HG02840 (cell line): ENCODE results near the gene ZEB2.

Experiments
- ATAC-seq: cut with Tn5 transposase; IDR thresholded peaks from one replicate; pipeline ENCODE4 v1.9.1; 2021; ENCODE audit warnings: mild to moderate bottlenecking, moderate library complexity, moderate number of reproducible peaks; ENCODE audit not compliant: unreplicated experiment, low FRiP score

The ZEB2 gene

GRCh38 chr2:144519934-144520731 lies at the start of gene ZEB2:
Gene ZEB2, minus strand, starts transcription at chr2:144520119. Its CDS starts 2,769 bp downstream, at chr2:144517350.
- no peak for ATAC-seq

- no peak for ATAC-seq
These were observed 47.8 kb upstream of the ZEB2 start for GRCh38 chr2:144567745-144568144.

DNA sequence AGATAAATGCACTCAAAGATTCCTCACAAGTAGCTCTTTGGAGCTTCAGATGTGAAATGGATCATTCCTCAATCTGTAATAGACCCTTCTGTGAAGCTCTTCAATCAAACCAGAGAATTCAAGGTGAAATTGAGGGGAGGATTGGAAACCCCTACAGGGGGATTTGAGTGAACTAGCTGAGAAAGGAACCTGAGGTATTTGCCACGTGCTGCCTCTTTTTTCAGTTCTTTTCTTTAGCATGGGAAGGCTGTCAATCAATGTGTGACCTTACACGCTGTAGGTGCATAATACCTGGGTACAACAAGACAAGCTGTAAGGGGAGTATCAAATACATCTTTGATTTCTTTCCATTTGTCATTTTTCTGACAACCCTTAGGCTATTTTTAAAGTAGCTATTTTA lies 46.5 kb upstream of the ZEB2 start:
- ATAC-seq: no peak

DNA sequence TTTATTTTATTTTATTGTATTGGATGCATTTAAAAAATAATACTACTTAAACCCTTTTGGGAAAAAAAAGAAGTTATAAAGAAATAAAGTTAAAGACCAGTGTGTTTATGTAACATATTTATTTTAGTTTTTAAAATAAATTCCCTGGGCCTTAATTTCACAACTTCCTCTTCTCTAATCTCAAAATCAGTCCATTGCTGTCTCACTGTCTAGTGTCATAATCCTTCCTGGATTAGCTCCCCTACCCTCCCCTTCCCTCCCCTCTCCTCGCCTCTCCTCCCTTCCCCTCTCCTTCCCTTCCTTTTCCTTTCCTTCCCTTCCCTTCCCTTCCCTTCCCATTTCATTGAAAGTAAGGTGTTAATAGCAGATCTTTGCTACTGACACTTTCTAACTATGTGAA lies 40.3 kb upstream of the ZEB2 start:
- ATAC-seq: no peak

- no peak for ATAC-seq
These were observed 39.8 kb upstream of the ZEB2 start for GRCh38 chr2:144559681-144560080.

GRCh38 chr2:144559242-144559641 lies 39.3 kb upstream of the ZEB2 start:
- ATAC-seq: no peak

DNA sequence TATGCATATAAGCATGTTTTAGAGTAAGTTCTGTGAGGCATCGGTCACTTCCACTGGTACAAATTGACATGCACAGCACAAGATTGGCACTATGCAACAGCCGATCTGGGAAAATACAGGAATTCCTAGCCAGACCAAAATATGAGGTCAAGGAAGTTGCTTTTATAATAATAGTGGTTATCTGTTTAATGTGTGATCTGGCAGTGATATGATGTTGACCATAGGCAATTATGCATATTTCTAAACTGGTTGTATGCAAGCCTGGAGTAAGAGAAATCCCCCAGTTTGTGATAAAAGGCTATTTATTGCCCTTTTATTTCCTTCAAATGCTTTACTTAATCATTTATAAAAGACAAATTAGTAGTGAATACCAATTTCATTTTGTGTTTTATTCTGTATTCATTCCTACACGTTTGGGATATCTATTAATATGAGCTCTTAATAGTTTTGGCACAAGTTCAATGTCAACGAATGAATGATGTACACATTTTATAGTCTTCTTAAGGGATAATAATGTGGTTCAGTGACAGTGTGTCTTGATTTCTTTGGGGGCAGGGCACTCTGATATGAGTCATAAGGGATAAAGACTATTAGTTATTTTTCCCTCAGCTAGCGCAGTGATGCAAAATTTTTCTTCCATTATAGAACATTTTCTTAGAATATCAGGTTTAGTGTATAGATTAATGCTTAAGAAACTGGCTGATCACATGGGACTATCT lies 34.7 kb upstream of the ZEB2 start:
- no peak for ATAC-seq

GRCh38 chr2:144553379-144553778 lies 33.5 kb upstream of the ZEB2 start:
- ATAC-seq: no peak

DNA sequence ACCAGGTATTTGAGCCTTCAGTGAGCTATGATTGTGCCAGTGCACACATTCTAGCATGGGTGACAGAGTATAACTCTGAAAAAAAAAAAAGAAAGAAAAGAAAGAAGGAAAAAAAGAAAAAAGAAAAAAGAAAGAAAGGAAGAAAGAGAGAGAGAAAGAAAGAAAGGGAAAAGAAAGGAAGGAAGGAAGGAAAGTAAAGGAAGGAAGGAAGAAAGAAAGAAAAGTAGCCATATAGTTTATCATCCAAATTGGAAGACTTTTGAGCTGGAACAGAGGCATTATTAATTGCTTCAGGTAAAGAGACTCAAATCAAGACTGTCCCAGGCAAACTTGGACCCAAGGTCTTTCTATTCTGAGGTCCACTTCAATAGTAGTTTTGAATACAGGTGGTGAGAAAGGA lies 32.9 kb upstream of the ZEB2 start:
- no peak for ATAC-seq

GRCh38 chr2:144550911-144551310 lies 31.0 kb upstream of the ZEB2 start:
- ATAC-seq: no peak

DNA sequence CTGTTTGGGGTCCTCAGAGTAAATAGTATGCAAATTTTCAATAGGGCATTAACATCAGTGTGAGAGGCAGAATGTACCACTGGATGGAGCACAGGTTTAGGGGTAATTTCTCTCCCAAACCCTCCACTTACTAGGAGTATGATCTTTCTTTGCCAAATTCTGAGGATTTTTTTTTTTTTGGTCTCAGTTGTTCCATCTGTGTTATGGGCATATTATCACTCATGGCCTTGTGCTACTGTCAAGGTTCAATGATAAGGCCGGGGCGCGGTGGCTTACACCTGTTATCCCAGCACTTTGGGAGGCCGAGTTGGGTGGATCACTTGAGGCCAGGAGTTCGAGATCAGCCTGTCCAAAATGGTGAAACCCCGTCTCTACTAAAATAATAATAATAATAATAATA lies 30.2 kb upstream of the ZEB2 start:
- no peak for ATAC-seq

DNA sequence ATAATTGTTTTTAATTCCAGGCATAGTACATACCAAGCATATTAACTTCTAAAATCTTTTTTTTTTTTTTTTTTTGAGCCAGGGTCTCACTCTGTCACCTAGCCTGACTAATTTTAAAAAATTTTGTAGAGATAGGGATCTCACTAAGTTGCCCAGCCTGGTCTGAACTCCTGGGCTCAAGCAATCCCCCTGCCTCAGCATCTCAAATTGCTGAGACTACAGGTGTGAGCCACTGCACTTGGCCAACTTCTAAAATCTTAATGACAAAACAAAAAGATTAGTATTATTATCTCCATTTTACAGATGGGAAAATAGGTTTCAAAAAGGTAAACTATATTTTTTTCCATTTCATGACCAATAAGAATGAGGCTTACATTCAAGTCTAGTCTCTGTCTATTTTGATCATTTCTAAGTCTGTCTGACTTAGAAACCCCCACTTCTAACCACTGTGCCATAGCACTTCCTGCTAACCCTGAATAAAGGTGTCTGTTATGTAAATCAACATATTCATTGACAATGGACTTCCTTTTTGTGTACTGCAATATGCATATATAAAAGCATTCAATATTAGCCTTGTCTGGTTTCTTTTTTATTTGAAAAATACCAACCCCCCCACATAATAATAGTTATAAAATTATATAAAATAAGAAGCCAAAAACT lies 28.7 kb upstream of the ZEB2 start:
- ATAC-seq: no peak

DNA sequence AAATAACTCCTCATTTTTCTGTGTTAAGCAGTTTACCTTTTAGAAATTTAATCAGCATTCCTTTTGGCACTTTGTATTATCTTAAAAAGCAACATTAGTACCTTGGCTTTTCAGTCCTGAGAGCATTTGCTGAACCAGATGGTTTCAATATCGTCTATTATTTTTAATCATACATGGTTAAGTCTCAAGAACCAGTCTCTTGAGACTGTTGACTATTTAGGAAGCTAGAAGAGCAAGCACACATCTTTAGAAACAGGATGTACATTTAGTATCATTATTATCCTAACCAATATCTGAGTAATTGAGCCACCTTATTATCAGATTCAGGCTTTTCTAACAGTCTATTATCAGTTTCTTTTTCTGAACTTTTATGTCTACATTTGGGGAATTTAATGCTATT lies 28.2 kb upstream of the ZEB2 start:
- ATAC-seq: no peak

- ATAC-seq: no peak
These were observed 27.6 kb upstream of the ZEB2 start for GRCh38 chr2:144547494-144547893.

GRCh38 chr2:144546933-144547332 lies 27.0 kb upstream of the ZEB2 start:
- ATAC-seq: no peak

- no peak for ATAC-seq
These were observed 25.9 kb upstream of the ZEB2 start for GRCh38 chr2:144545787-144546186.

GRCh38 chr2:144544053-144544452 lies 24.1 kb upstream of the ZEB2 start:
- ATAC-seq: no peak

DNA sequence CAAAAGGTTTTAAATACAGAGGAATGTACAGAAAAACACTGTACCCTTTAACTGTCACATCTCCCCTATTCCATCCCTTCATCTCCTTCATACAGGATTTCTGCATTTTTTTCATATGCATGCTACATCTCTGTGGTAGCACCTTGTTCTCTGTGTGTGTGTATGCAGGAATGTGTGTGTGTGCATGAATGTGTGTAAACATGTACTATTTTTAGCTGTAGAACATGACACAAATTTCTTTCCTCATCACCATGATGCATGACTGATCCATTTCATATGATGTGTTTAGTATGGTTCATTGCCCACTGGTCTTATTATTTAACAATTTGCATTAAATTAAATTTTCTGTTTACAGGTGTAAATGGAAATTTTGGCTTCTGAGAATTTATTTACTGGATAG lies 21.5 kb upstream of the ZEB2 start:
- no peak for ATAC-seq

GRCh38 chr2:144539289-144539782 lies 19.4 kb upstream of the ZEB2 start:
- ATAC-seq: no peak

- no peak for ATAC-seq
These were observed 15.4 kb upstream of the ZEB2 start for GRCh38 chr2:144535300-144535699.

DNA sequence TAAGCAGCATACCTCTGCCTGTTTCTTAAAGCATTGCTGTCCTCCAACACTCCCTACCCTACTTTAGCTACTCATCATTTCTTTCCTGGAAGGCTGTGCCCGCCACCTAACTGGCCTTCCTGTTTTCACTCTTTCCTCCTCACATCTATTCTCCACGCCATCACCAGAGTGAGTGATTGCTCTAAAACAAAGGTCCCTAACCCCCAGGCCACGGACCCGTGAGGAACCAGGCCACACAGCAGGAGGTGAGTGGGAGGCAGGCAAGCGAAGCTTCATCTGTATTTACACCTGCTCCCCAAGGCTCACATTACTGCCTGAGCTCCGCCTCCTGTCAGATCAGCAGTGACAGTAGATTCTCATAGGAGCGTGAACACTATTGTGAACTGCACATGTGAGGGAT lies 13.3 kb upstream of the ZEB2 start:
- ATAC-seq: no peak
